OCI-LY1 (cell line): ENCODE data around the gene BOD1.

ENCODE experiments used
- H2AFZ ChIP-seq: fragments of 200-600 bp; sonication (generic), shearing (Covaris generic); 2 replicates; pipeline ENCODE4 v1.6.0; 2014; ENCODE audit warnings: antibody characterized with exemption, mild to moderate bottlenecking, low read length
- H3F3A ChIP-seq: fragments of 200-600 bp; sonication (generic), shearing (Covaris generic); 2 replicates; pipeline ENCODE4 v1.6.0; 2014; ENCODE audit warnings: mild to moderate bottlenecking, antibody characterized with exemption, low read length, moderate library complexity; ENCODE audit not compliant: insufficient read depth
- H3K27ac ChIP-seq: fragments of 200-600 bp; sonication (generic); 2 replicates; pipeline ENCODE4 v1.5.1; 2014; ENCODE audit warnings: low read length, mixed run types, mild to moderate bottlenecking, low read depth; ENCODE audit not compliant: poor library complexity, severe bottlenecking
- H3K27me3 ChIP-seq: fragments of 200-600 bp; sonication (generic); 2 replicates; pipeline ENCODE4 v1.6.0; 2014; ENCODE audit warnings: antibody characterized with exemption, mild to moderate bottlenecking, low read length, moderate library complexity; ENCODE audit not compliant: insufficient read depth
- H3K36me3 ChIP-seq: fragments of 200-600 bp; sonication (generic); 2 replicates; pipeline ENCODE4 v1.6.1; 2014; ENCODE audit warnings: mild to moderate bottlenecking, antibody characterized with exemption, low read length, moderate library complexity, mixed read lengths; ENCODE audit not compliant: insufficient read depth
- H3K4me1 ChIP-seq: fragments of 200-600 bp; sonication (generic); 2 replicates; pipeline ENCODE4 v1.5.1; 2014; ENCODE audit warnings: mild to moderate bottlenecking, low read length, moderate library complexity; ENCODE audit not compliant: insufficient read depth, severe bottlenecking
- H3K4me2 ChIP-seq: fragments of 200-600 bp; sonication (generic), shearing (Covaris generic); 2 replicates; pipeline ENCODE4 v1.6.1; 2014; ENCODE audit warnings: low read length
- H3K4me3 ChIP-seq: fragments of 200-600 bp; sonication (generic); 2 replicates; pipeline ENCODE4 v1.5.1; 2014; ENCODE audit warnings: low read length, low read depth, mild to moderate bottlenecking, mixed read lengths; ENCODE audit not compliant: poor library complexity, severe bottlenecking
- H3K79me2 ChIP-seq: fragments of 200-600 bp; shearing (Covaris generic); 2 replicates; pipeline ENCODE4 v1.6.1; 2016; ENCODE audit warnings: mixed run types, low read length, mixed read lengths; ENCODE audit not compliant: insufficient read depth
- H3K9ac ChIP-seq: fragments of 200-600 bp; sonication (generic), shearing (Covaris generic); 2 replicates; pipeline ENCODE4 v1.6.1; 2014; ENCODE audit warnings: mild to moderate bottlenecking, low read length, mixed read lengths
- H3K9me2 ChIP-seq: fragments of 200-600 bp; sonication (generic), shearing (Covaris generic); 2 replicates; pipeline ENCODE4 v1.6.1; 2014; ENCODE audit warnings: low read depth, mild to moderate bottlenecking, low read length, mixed read lengths
- H3K9me3 ChIP-seq: fragments of 200-600 bp; shearing (Covaris generic); 2 replicates; pipeline ENCODE4 v1.6.1; 2014; ENCODE audit warnings: low read length, mixed read lengths
- H4K20me1 ChIP-seq: fragments of 200-600 bp; sonication (generic), shearing (Covaris generic); 2 replicates; pipeline ENCODE4 v1.6.0; 2016; ENCODE audit warnings: mild to moderate bottlenecking, low read length; ENCODE audit not compliant: insufficient read depth
- EZH2 ChIP-seq: fragments of 200-600 bp; sonication (generic), shearing (Covaris generic); IDR thresholded peaks from 2 replicates; pipeline ENCODE4 v1.8.0; 2017; ENCODE audit warnings: borderline replicate concordance, mixed run types, mild to moderate bottlenecking, antibody characterized with exemption, low read length, moderate library complexity, mixed read lengths
- TF ChIP-seq, protein P1 (sequence below): fragments of 200-600 bp; sonication (generic), shearing (Covaris generic); IDR thresholded peaks from 2 replicates; pipeline ENCODE4 v1.5.1; 2017; ENCODE audit warnings: mild to moderate bottlenecking, antibody characterized with exemption, low read length, moderate library complexity, mixed read lengths

The BOD1 gene

DNA sequence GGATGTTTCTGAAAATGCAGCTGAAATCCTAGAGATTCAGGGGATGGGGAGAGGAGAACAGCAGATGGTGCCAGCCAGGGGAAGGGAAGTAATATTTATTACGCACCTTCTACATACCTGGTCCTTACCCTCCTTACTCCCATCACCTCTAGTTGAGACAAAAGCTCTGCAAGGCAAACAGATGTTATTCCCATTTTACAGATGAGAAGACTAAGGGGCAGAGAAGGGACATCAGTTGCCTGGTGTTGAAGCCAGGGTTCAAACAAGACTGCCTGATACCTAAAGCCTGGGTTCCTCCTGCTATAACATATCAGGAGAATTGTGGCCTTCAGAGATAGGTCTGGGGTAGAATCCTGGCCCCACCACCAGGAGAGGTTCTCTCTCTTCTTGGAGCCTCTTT lies 7.3 kb upstream of the BOD1 start:
- Histone ChIP-seq H3K27ac (no peak overlapping the region), H3K4me3 (no peak overlapping the region), H3K36me3 (no peaks in the 10 kb centered on the region), H3K4me1 (peaks cover 53% of the 10 kb centered on the region), H3K4me2 (no peak overlapping the region), H3K9me3 (no peaks in the 10 kb centered on the region), H3K9me2 (no peaks in the 10 kb centered on the region), H3K79me2 (no peaks in the 10 kb centered on the region), H4K20me1 (no peaks in the 10 kb centered on the region), H3F3A (no peaks in the 10 kb centered on the region), H2AFZ (no peak overlapping the region), H3K9ac (no peak overlapping the region), H3K27me3 (no peaks in the 10 kb centered on the region)
- TF ChIP-seq EZH2: no peak
- TF ChIP-seq, protein P1, sequence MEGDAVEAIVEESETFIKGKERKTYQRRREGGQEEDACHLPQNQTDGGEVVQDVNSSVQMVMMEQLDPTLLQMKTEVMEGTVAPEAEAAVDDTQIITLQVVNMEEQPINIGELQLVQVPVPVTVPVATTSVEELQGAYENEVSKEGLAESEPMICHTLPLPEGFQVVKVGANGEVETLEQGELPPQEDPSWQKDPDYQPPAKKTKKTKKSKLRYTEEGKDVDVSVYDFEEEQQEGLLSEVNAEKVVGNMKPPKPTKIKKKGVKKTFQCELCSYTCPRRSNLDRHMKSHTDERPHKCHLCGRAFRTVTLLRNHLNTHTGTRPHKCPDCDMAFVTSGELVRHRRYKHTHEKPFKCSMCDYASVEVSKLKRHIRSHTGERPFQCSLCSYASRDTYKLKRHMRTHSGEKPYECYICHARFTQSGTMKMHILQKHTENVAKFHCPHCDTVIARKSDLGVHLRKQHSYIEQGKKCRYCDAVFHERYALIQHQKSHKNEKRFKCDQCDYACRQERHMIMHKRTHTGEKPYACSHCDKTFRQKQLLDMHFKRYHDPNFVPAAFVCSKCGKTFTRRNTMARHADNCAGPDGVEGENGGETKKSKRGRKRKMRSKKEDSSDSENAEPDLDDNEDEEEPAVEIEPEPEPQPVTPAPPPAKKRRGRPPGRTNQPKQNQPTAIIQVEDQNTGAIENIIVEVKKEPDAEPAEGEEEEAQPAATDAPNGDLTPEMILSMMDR: no peak

DNA sequence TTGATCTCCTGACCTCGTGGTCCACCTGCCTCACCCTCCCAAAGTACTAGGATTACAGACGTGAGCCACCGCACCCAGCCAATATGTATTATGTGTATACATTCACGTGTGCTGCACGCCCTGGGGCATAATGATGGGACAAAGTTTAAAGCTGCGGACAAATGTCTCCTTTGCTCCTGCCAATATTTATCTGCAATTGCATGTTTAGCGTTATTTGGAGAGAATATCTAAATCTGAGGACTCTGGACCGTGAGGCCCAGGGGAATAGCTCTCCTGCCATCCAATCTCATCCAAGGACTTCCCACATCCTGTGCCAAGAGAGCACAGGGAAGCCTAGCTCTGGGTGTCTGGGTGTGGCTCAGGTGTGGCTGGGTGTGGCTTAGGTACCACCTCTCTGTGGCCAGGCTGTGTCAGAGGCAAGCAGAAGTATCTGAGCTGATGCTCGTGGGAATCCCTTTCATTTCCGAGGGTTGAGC lies 6.9 kb upstream of the BOD1 start:
- H3K4me1 ChIP-seq: peaks cover 48% of the 10 kb centered on the region

DNA sequence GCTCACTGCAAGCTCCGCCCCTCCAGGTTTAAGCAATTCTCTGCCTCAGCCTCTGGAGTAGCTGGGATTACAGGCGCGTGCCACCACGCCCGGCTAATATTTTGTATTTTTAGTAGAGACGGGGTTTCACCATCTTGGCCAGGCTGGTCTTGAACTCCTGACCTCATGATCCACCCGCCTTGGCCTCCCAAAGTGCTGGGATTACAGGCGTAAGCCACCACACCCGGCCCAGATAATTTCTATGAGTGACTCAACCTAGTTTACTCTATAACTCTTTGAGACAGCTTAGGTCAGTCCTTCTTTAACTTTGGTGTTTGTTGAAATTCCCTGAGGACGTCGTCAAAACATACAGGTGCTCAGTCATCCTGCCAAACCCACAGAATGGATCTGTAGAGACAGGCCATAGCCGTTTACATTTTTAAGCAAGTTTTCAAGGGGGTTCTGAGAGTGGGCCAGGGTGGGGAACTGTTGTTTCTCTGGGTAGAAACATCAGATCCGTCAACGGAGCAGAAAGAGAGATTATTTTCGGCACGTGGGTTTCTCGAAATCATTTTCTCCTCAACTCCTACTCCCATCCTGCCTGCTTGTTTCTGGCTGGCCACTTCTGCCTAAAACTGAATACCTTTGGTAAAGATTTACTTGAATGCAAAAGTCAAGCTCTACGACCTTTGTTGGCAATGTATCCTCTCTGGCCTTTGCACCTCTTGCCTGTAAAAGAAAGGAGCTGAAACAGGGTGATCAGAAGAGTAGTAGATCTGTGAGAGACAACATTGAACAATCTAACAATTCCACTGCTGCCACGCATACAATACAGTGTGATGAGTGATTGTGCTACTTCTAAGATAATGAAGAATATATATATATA lies 6.0 kb upstream of the BOD1 start:
- peaks cover 40% of the 10 kb centered on the region for H3K4me1 ChIP-seq
- no peaks in the 10 kb centered on the region for H3K9me3 ChIP-seq
- H3K4me2 ChIP-seq: no peak overlapping the region
- no peak overlapping the region for H3K9ac ChIP-seq
- TF ChIP-seq, protein P1: no peak
- no peak for TF ChIP-seq EZH2
- no peaks in the 10 kb centered on the region for H4K20me1 ChIP-seq
- no peaks in the 10 kb centered on the region for H3F3A ChIP-seq
- H3K79me2 ChIP-seq: no peaks in the 10 kb centered on the region
- no peak overlapping the region for H3K4me3 ChIP-seq
- no peaks in the 10 kb centered on the region for H3K36me3 ChIP-seq
- H3K9me2 ChIP-seq: no peaks in the 10 kb centered on the region
- no peak overlapping the region for H2AFZ ChIP-seq
- no peaks in the 10 kb centered on the region for H3K27me3 ChIP-seq
- no peak overlapping the region for H3K27ac ChIP-seq

More for the DNA sequence above, 6.9 kb upstream of the BOD1 start:
- H2AFZ ChIP-seq: no peak overlapping the region
- H3K9me3 ChIP-seq: no peaks in the 10 kb centered on the region
- TF ChIP-seq, protein P1: no peak
- TF ChIP-seq EZH2: no peak
- H3K9ac ChIP-seq: no peak overlapping the region
- no peaks in the 10 kb centered on the region for H3F3A ChIP-seq
- H3K27me3 ChIP-seq: no peaks in the 10 kb centered on the region
- no peaks in the 10 kb centered on the region for H3K9me2 ChIP-seq
- no peaks in the 10 kb centered on the region for H4K20me1 ChIP-seq
- no peaks in the 10 kb centered on the region for H3K36me3 ChIP-seq
- H3K79me2 ChIP-seq: no peaks in the 10 kb centered on the region
- no peak overlapping the region for H3K27ac ChIP-seq
- no peak overlapping the region for H3K4me2 ChIP-seq
- no peak overlapping the region for H3K4me3 ChIP-seq
